ENCODE measurements around the gene ZDHHC18.
"Not testable (repeated sequence)": the region's sequence is repeated elsewhere in the genome, so short reads cannot be mapped to it uniquely, and the experiment has no call there.

Gene ZDHHC18

GRCh38 chr1:26877326-26877725 lies 50.8 kb downstream of the ZDHHC18 start:
- Histone ChIP-seq H3K4me3 (no peak overlapping the region), H3K27ac (peak overlapping the region; percentile 44 to 60)
- TF ChIP-seq CTCF (IDR thresholded peaks at IDR 0.05), result no peak
- DNase-seq (ENCODE audit: low spot score), result no peak

GRCh38 chr1:26879793-26880192 lies 53.3 kb downstream of the ZDHHC18 start:
- DNase-seq (ENCODE audit: low spot score), result no peak
- TF ChIP-seq CTCF (IDR thresholded peaks at IDR 0.05), result no peak
- H3K27ac ChIP-seq, result no peak overlapping the region
- H3K4me3 ChIP-seq, result no peak overlapping the region

- not testable (repeated sequence) for DNase-seq (ENCODE audit: low spot score); H3K4me3 ChIP-seq
Measured at GRCh38 chr1:26881611-26882010, 55.1 kb downstream of the ZDHHC18 start.

GRCh38 chr1:26882696-26883463 lies 56.4 kb downstream of the ZDHHC18 start:
- Histone ChIP-seq H3K4me3 (no peak overlapping the region), H3K27ac (no peak overlapping the region)
- DNase-seq (ENCODE audit: low spot score), result no peak
- TF ChIP-seq CTCF (IDR thresholded peaks at IDR 0.05), result no peak

More at GRCh38 chr1:26881611-26882010, 55.1 kb downstream of the ZDHHC18 start:
- not testable (repeated sequence) for H3K27ac ChIP-seq

- H3K27ac ChIP-seq, result no peak overlapping the region
- no peak overlapping the region for H3K4me3 ChIP-seq
- no peak for TF ChIP-seq CTCF (IDR thresholded peaks at IDR 0.05)
- DNase-seq (ENCODE audit: low spot score), result no peak
Measured at GRCh38 chr1:26887125-26887524, 60.6 kb downstream of the ZDHHC18 start.

- DNase-seq (ENCODE audit: low spot score), result no peak
- TF ChIP-seq CTCF (IDR thresholded peaks at IDR 0.05), result no peak
- H3K4me3 ChIP-seq, result no peak overlapping the region
- no peak overlapping the region for H3K27ac ChIP-seq
Measured at GRCh38 chr1:26888231-26888630, 61.7 kb downstream of the ZDHHC18 start.

GRCh38 chr1:26889551-26890466 lies 63.3 kb downstream of the ZDHHC18 start, which contains the start of gene GPN2:
Gene GPN2, minus strand, starts transcription at chr1:26890283. Its CDS starts 187 bp downstream, at chr1:26890096.
- TF ChIP-seq CTCF (IDR thresholded peaks at IDR 0.05), result no peak
- Histone ChIP-seq H3K4me3 (peak within 1 kb of the TSS; percentile 86), H3K27ac (peak within 1 kb of the TSS; percentile 84 to 88)
- peak; percentile 82 for DNase-seq (ENCODE audit: low spot score)

All from coronary artery (tissue), 2 donors.